GM20431 (cell line): Measurements from ENCODE around the gene BRD3.

Experiments
- in situ Hi-C: fragments of 300-500 bp; cut with MseI, MboI; formaldehyde crosslinking; loops from one replicate; pipeline ENCODE4 v1.15.0; 2020; ENCODE audit warnings: low sequenced_read_pairs; ENCODE audit not compliant: unreplicated experiment

The BRD3 gene

DNA sequence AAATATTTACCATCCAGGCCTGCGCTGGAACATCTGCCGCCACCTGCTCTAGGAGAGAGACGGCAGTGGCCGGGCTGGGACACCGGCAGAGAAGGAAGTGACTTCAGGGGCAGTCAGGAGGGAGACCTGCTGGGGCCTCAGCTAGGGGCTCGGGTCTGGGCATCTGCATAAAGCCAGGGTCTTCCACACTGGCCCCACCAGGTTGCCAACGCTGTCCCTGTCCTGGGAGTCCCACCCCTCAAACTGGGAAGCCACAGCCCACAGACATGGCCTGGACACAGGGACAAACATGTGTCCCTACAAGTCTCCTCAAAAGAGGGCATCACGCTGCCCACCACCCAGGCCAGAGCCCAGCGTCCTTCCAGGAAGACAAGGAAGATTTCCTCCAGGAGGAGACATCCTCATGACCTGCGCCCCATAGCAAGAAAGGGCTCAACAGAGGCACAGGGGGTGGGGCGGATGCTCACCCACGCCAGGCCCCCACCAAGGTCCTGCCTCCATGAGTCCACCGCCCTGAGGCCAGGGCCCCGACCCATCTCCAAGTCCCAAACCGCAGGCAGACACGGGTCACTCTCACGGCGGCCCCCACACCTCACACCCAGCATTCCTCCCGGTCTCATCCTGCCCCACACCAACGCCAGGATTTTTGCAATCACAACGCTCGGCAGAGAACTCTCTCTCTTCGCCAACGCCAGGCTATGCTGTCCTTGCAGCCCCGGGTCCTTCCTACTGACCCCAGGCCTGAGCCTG, 84.7 kb downstream of the BRD3 start:
- in situ Hi-C loops = no loop called here

- in situ Hi-C loops = no loop called here
Observed at GRCh38 chr9:133981958-133982681, 85.7 kb downstream of the BRD3 start.

- in situ Hi-C loops = no loop called here
Observed at GRCh38 chr9:133981589-133981957, 86.3 kb downstream of the BRD3 start.

GRCh38 chr9:133980864-133981588, 86.8 kb downstream of the BRD3 start:
- in situ Hi-C loops = no loop called here
